ENCODE results near the gene IRGQ. TPM values are rescaled to one million over a fixed set of nuclear protein-coding genes. Genes with fewer than 3 reads are reported as not detected.
A peak's percentile ranks its signal among the peaks of the same experiment; 100 is the strongest.
"Not testable (repeated sequence)": the region's sequence is repeated elsewhere in the genome, so short reads cannot be mapped to it uniquely, and the experiment has no call there.

The IRGQ gene
- total and polyA plus RNA-seq, 11 donors, result 7.4 to 36.1 (median 24.2) TPM

GRCh38 chr19:43589678-43590077 lies 6.3 kb downstream of the IRGQ start:
- Histone ChIP-seq H3K27me3 (no peaks in the 10 kb centered on the region), H3K4me3 (no peak overlapping the region), H3K36me3 (peaks cover 0 to 85% (median 54%) of the 10 kb centered on the region in 9 donors), H3K27ac (no peak overlapping the region), H3K4me1 (peaks cover 2 to 16% (median 12%) of the 10 kb centered on the region in 12 donors), H3K9me3 (no peaks in the 10 kb centered on the region)
- intact Hi-C loops (cut with DNase I), result loop anchor here in 1 of 10 donors (10.0 kb wide), 2 partner anchors 55 to 65 kb away; partner anchors contain the start of gene ZNF575
- TF ChIP-seq CTCF (IDR thresholded peaks at IDR 0.05) (no peak), POLR2A (IDR thresholded peaks at IDR 0.05) (no peak)
- ATAC-seq (no peak), DNase-seq (no peak)
- WGBS, 4 donors, result 83 to 87% (median 85%) methylated on average over 6 of the region's 6 CpGs

- Histone ChIP-seq H3K4me3 (no peak overlapping the region), H3K27ac (no peak overlapping the region), H3K9me3 (no peaks in the 10 kb centered on the region), H3K36me3 (peaks cover 0 to 82% (median 53%) of the 10 kb centered on the region in 9 donors), H3K4me1 (peaks cover 0 to 12% (median 9%) of the 10 kb centered on the region in 12 donors), H3K27me3 (no peaks in the 10 kb centered on the region)
- 87 to 88% (median 88%) methylated on average over 5 of the region's 5 CpGs for WGBS, 4 donors
- no peak for TF ChIP-seq CTCF (IDR thresholded peaks at IDR 0.05)
- no peak for TF ChIP-seq POLR2A (IDR thresholded peaks at IDR 0.05)
- ATAC-seq (no peak), DNase-seq (no peak)
- intact Hi-C loops (cut with DNase I), result no loop called here
These were observed 6.7 kb downstream of the IRGQ start for GRCh38 chr19:43589277-43589676.

GRCh38 chr19:43587029-43587428 lies 8.9 kb downstream of the IRGQ start:
- H3K27ac ChIP-seq; ATAC-seq; H3K9me3 ChIP-seq; intact Hi-C loops (cut with DNase I); H3K27me3 ChIP-seq; DNase-seq; H3K4me3 ChIP-seq: not testable (repeated sequence)
- H3K4me1 ChIP-seq, result peaks cover 0 to 12% (median 0%) of the 10 kb centered on the region in 12 donors
- peaks cover 0 to 60% (median 30%) of the 10 kb centered on the region in 9 donors for H3K36me3 ChIP-seq
- WGBS, 4 donors, result 96 to 98% (median 97%) methylated on average over 3 of the region's 3 CpGs

- no peak overlapping the region for H3K27ac ChIP-seq
- no peaks in the 10 kb centered on the region for H3K27me3 ChIP-seq
- peaks cover 0 to 19% (median under 1%) of the 10 kb centered on the region in 12 donors for H3K4me1 ChIP-seq
- 69 to 91% (median 88%) methylated on average over 2 of the region's 2 CpGs for WGBS, 4 donors
- no peaks in the 10 kb centered on the region for H3K9me3 ChIP-seq
- ATAC-seq (no peak), DNase-seq (no peak)
- no peak overlapping the region for H3K4me3 ChIP-seq
- intact Hi-C loops (cut with DNase I), result no loop called here
- TF ChIP-seq POLR2A (IDR thresholded peaks at IDR 0.05) (no peak), CTCF (IDR thresholded peaks at IDR 0.05) (no peak)
- H3K36me3 ChIP-seq, result peaks cover 0 to 54% (median 24%) of the 10 kb centered on the region in 9 donors
These were observed 9.6 kb downstream of the IRGQ start for GRCh38 chr19:43586346-43586745.

GRCh38 chr19:43584484-43584883 lies 11.4 kb downstream of the IRGQ start:
- Histone ChIP-seq H3K27me3 (no peaks in the 10 kb centered on the region), H3K27ac (peak overlapping the region in 1 of 12 donors; percentile 49)

More at GRCh38 chr19:43584484-43584883, 11.4 kb downstream of the IRGQ start:
- ATAC-seq (no peak), DNase-seq (no peak)
- Histone ChIP-seq H3K4me3 (no peak overlapping the region), H3K4me1 (peaks cover 0 to 30% (median 5%) of the 10 kb centered on the region in 12 donors), H3K36me3 (peaks cover 0 to 38% (median 9%) of the 10 kb centered on the region in 9 donors), H3K9me3 (no peaks in the 10 kb centered on the region)
- TF ChIP-seq CTCF (IDR thresholded peaks at IDR 0.05), result no peak
- TF ChIP-seq POLR2A (IDR thresholded peaks at IDR 0.05), result no peak
- WGBS, 4 donors, result 92 to 100% (median 100%) methylated on average over 1 of the region's 1 CpG
- intact Hi-C loops (cut with DNase I), result no loop called here
